ENCODE measurements around the gene SPAG16. TPM values are rescaled to one million over a fixed set of nuclear protein-coding genes. Genes with fewer than 3 reads are reported as not detected.

SPAG16 gene
- total RNA-seq, 1 experiment from 2014 or later: 28.2 TPM

GRCh38 chr2:214184461-214184860 lies 900.2 kb downstream of the SPAG16 start:
- no peaks in the 10 kb centered on the region for H3K9me3 ChIP-seq (replicated peaks)
- H3K27ac ChIP-seq: no peak overlapping the region
- no peak for DNase-seq
- no peaks in the 10 kb centered on the region for H3K36me3 ChIP-seq
- no peaks in the 10 kb centered on the region for H3K27me3 ChIP-seq
- H3K4me3 ChIP-seq: no peak overlapping the region
- no peaks in the 10 kb centered on the region for H3K4me1 ChIP-seq

DNA sequence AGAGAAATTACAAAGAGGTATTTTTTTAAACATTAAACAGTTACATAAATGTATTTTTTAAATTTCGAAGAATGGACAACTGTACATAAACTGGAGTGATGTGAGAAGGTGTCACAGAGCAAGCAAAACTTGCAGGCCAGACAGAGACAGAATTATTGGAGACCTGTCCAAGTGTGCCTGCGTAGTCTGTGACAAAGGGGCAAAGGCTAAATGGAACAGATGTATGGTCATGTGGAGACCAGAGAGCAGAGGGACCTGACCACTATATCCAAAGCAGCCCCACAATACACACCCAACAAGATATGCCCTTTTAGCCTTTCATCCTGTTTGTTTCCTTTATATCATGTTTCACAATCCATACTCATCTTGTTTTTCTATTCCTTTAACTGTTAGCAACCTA lies 901.3 kb downstream of the SPAG16 start:
- no peaks in the 10 kb centered on the region for H3K4me1 ChIP-seq
- no peaks in the 10 kb centered on the region for H3K27me3 ChIP-seq
- DNase-seq: no peak
- no peak overlapping the region for H3K27ac ChIP-seq
- H3K9me3 ChIP-seq (replicated peaks): no peaks in the 10 kb centered on the region
- H3K4me3 ChIP-seq: no peak overlapping the region
- no peaks in the 10 kb centered on the region for H3K36me3 ChIP-seq

DNA sequence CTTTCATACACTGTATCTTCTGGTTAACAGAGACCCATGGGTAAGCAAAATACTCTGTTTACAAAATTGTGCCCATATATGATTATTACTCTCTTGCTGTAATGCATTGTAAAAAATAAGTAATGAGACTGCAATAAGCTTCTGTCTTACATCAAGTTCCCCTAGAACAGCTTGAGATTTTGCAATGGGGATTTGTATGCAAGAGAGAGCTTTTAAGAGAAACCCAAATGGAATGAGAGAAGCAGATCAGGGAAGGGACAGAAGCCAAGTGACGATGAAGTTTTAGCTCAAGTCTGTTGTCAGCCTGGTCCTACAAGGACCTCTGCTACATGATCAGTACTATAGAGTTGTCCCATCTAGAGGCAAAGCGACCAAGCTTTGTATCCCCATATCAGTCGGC lies 908.4 kb downstream of the SPAG16 start:
- Histone ChIP-seq H3K27me3 (no peaks in the 10 kb centered on the region), H3K36me3 (no peaks in the 10 kb centered on the region), H3K4me1 (no peaks in the 10 kb centered on the region), H3K27ac (no peak overlapping the region), H3K9me3 (replicated peaks) (no peaks in the 10 kb centered on the region), H3K4me3 (no peak overlapping the region)
- no peak for DNase-seq

- Histone ChIP-seq H3K4me1 (no peaks in the 10 kb centered on the region), H3K9me3 (replicated peaks) (no peaks in the 10 kb centered on the region), H3K27ac (no peak overlapping the region), H3K36me3 (no peaks in the 10 kb centered on the region), H3K4me3 (no peak overlapping the region), H3K27me3 (no peaks in the 10 kb centered on the region)
- no peak for DNase-seq
Observed at GRCh38 chr2:214193943-214194342, 909.7 kb downstream of the SPAG16 start.

DNA sequence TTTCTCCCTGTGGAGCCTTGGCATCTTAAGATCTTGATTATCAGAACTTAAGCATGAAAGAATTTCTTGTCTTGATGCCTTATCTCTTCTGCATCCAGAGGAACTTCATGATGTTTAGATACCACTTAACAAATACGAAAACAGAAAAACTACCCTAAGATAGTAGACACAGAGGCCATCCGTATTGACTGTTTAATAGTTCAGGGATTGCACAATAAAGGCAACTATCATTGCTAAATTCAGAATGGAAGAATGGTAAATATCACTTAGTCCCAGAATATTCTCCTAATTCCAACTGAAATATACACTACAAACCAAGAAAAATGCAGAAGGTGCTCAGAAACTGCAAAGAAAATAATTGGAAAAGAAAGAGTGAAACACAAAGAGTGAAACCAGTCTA lies 912.0 kb downstream of the SPAG16 start:
- Histone ChIP-seq H3K9me3 (replicated peaks) (no peaks in the 10 kb centered on the region), H3K36me3 (no peaks in the 10 kb centered on the region)
- no peak for DNase-seq

GRCh38 chr2:214201892-214202291 lies 917.6 kb downstream of the SPAG16 start:
- Histone ChIP-seq H3K9me3 (replicated peaks) (no peaks in the 10 kb centered on the region), H3K36me3 (no peaks in the 10 kb centered on the region), H3K4me1 (no peaks in the 10 kb centered on the region), H3K27me3 (no peaks in the 10 kb centered on the region), H3K27ac (no peak overlapping the region), H3K4me3 (no peak overlapping the region)
- DNase-seq: no peak

More for the DNA sequence above, 912.0 kb downstream of the SPAG16 start:
- no peaks in the 10 kb centered on the region for H3K27me3 ChIP-seq
- H3K4me3 ChIP-seq: no peak overlapping the region
- H3K27ac ChIP-seq: no peak overlapping the region
- no peaks in the 10 kb centered on the region for H3K4me1 ChIP-seq

DNA sequence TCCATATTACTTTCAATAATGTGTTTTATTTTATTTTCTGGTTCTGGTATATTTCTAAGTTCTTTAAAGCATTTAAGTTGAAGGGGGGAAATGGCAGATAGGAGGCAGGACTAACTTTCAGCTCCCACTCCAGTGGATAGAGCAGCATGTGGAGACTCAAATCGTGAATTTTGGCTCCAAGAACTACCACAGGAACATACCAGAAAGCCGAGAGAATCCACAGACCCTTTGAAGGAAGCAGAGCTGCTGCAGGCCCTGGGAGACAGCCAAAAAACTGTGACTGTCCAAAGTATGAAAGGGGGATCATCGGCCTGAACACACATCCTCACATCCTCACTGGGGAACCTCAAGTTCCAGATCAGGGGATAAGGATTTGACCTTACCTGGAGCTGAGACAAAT lies 919.0 kb downstream of the SPAG16 start:
- no peaks in the 10 kb centered on the region for H3K27me3 ChIP-seq
- H3K36me3 ChIP-seq: no peaks in the 10 kb centered on the region
- no peak overlapping the region for H3K27ac ChIP-seq
- no peak for DNase-seq
- no peaks in the 10 kb centered on the region for H3K9me3 ChIP-seq (replicated peaks)
- no peaks in the 10 kb centered on the region for H3K4me1 ChIP-seq
- no peak overlapping the region for H3K4me3 ChIP-seq

- Histone ChIP-seq H3K36me3 (no peaks in the 10 kb centered on the region), H3K4me1 (no peaks in the 10 kb centered on the region)
- peak; percentile 17 to 32 for DNase-seq
Observed at GRCh38 chr2:214203744-214204289, 919.6 kb downstream of the SPAG16 start.

GRCh38 chr2:214215107-214215506 lies 930.8 kb downstream of the SPAG16 start:
- H3K4me3 ChIP-seq: no peak overlapping the region
- no peaks in the 10 kb centered on the region for H3K36me3 ChIP-seq
- no peak overlapping the region for H3K27ac ChIP-seq
- H3K9me3 ChIP-seq (replicated peaks): no peaks in the 10 kb centered on the region
- H3K4me1 ChIP-seq: no peaks in the 10 kb centered on the region
- DNase-seq: no peak
- H3K27me3 ChIP-seq: no peaks in the 10 kb centered on the region

More at GRCh38 chr2:214203744-214204289, 919.6 kb downstream of the SPAG16 start:
- Histone ChIP-seq H3K27ac (no peak overlapping the region), H3K4me3 (no peak overlapping the region), H3K27me3 (no peaks in the 10 kb centered on the region), H3K9me3 (replicated peaks) (no peaks in the 10 kb centered on the region)

DNA sequence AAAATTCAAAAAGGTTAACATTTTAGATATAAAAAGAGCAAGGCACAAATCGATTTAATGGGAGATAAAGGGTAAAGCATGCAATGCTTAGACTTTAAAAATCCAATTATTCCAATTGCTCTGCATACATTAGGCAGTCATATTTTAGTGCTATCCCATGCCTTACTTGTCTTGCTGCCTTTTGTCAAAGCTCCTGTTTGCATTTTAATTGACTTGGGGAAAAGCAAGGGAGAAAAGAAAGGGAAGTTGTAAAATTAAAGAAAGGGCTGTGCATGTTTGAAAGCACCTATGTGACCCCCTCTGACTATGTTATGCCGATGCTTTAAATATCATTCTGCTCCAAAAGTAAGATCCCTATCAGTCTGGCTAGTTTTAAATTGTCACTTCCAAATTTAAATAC lies 932.9 kb downstream of the SPAG16 start:
- H3K4me1 ChIP-seq: no peaks in the 10 kb centered on the region
- no peaks in the 10 kb centered on the region for H3K9me3 ChIP-seq (replicated peaks)
- no peaks in the 10 kb centered on the region for H3K27me3 ChIP-seq
- no peaks in the 10 kb centered on the region for H3K36me3 ChIP-seq
- no peak overlapping the region for H3K27ac ChIP-seq
- DNase-seq: no peak
- H3K4me3 ChIP-seq: no peak overlapping the region

DNA sequence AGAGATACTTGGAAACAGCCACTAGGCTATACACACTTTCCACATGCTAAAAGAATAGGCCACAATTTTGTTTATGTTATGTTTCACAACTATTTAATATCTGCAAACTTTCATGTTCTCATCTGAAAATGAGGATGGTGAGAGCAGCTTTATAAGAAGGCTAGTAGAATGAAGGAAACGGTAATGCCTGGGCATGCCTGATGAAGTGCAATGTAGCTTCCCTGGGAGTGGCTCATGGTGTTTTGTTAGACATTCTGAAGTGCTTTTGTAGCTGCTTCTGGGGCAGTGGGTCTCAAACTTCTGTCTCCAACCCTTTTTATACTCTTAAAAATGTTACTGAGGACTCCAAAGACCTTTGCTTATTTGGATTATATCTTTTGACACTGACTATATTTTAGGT lies 933.3 kb downstream of the SPAG16 start:
- Histone ChIP-seq H3K27ac (no peak overlapping the region), H3K9me3 (replicated peaks) (no peaks in the 10 kb centered on the region), H3K27me3 (no peaks in the 10 kb centered on the region), H3K4me3 (no peak overlapping the region), H3K36me3 (no peaks in the 10 kb centered on the region), H3K4me1 (no peaks in the 10 kb centered on the region)
- no peak for DNase-seq

DNA sequence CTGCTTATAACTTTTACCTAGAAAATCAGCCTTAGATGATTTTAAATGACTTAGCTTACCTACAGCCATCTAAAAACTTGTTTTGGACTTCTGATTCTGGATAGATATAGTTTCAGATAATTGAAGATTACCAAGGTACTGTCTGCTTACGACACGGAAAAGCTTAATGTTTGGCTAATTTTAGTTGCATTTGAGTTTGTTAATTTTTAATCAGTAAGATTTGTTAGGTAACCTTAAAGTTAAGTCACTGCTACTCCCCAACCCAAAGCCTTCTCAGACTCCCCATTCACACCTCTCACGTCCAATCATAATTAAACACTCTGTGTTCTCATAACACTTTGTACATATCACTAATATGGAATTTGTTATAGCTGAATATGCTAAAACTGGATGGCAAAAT lies 936.0 kb downstream of the SPAG16 start:
- no peaks in the 10 kb centered on the region for H3K9me3 ChIP-seq (replicated peaks)
- no peaks in the 10 kb centered on the region for H3K4me1 ChIP-seq
- H3K36me3 ChIP-seq: no peaks in the 10 kb centered on the region
- no peak overlapping the region for H3K4me3 ChIP-seq
- H3K27ac ChIP-seq: no peak overlapping the region
- DNase-seq: no peak
- no peaks in the 10 kb centered on the region for H3K27me3 ChIP-seq

- no peak for DNase-seq
- no peak overlapping the region for H3K4me3 ChIP-seq
- no peaks in the 10 kb centered on the region for H3K27me3 ChIP-seq
- no peaks in the 10 kb centered on the region for H3K4me1 ChIP-seq
- H3K36me3 ChIP-seq: no peaks in the 10 kb centered on the region
- no peak overlapping the region for H3K27ac ChIP-seq
- H3K9me3 ChIP-seq (replicated peaks): no peaks in the 10 kb centered on the region
Observed at GRCh38 chr2:214226061-214226460, 941.8 kb downstream of the SPAG16 start.

DNA sequence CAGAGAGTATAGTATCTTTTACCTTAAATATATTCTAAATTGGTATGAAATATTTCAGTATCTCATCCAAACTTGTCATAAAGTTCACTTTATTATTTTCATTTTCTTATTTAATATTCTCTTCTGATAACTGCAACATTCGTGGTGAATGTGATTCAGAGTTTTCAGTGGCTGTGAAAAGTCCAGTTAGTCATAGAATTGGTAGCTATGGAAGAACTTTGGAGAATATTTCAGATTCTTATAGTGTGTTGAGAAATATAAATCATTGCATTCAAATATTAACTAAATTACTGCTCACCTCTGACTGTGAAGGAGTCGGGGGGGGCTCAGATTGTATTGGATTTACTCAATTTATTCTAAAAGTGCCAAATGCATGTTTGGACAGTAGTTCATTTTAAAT lies 948.0 kb downstream of the SPAG16 start:
- H3K27me3 ChIP-seq: no peaks in the 10 kb centered on the region
- no peak overlapping the region for H3K27ac ChIP-seq
- no peak overlapping the region for H3K4me3 ChIP-seq
- H3K9me3 ChIP-seq (replicated peaks): no peaks in the 10 kb centered on the region
- DNase-seq: no peak
- no peaks in the 10 kb centered on the region for H3K36me3 ChIP-seq
- H3K4me1 ChIP-seq: no peaks in the 10 kb centered on the region

- no peaks in the 10 kb centered on the region for H3K27me3 ChIP-seq
- no peak overlapping the region for H3K27ac ChIP-seq
- no peak overlapping the region for H3K4me3 ChIP-seq
- DNase-seq: no peak
- no peaks in the 10 kb centered on the region for H3K9me3 ChIP-seq (replicated peaks)
- no peaks in the 10 kb centered on the region for H3K4me1 ChIP-seq
- H3K36me3 ChIP-seq: no peaks in the 10 kb centered on the region
Observed at GRCh38 chr2:214233164-214233563, 948.9 kb downstream of the SPAG16 start.

- no peaks in the 10 kb centered on the region for H3K9me3 ChIP-seq (replicated peaks)
- DNase-seq: no peak
- H3K36me3 ChIP-seq: no peaks in the 10 kb centered on the region
- no peak overlapping the region for H3K4me3 ChIP-seq
- no peak overlapping the region for H3K27ac ChIP-seq
- no peaks in the 10 kb centered on the region for H3K27me3 ChIP-seq
- H3K4me1 ChIP-seq: no peaks in the 10 kb centered on the region
Observed at GRCh38 chr2:214242797-214243196, 958.5 kb downstream of the SPAG16 start.

Measured in SJCRH30 (cell line).